ENCODE data around the gene EDEM1.

- TF ChIP-seq CTCF (IDR thresholded peaks at IDR 0.05) = no peak
- TF ChIP-seq EZH2 (IDR thresholded peaks at IDR 0.05; ENCODE audit: borderline replicate concordance, insufficient read depth, low read depth, low read length, poor library complexity, severe bottlenecking) = no peak
These were observed 31.7 kb downstream of the EDEM1 start for GRCh38 chr3:5219216-5219615.

All from B cell (primary cell).